Fibroblast of mammary gland (primary cell): Measurements from ENCODE around the gene COL4A1.

ENCODE experiments used
- DNase-seq: peaks from one replicate; pipeline ENCODE4 v3.0.0-alpha.2; 2010; ENCODE audit warnings: low read depth
- H3K4me3 ChIP-seq: 2 replicates; pipeline ENCODE4 v1.5.1; 2011; ENCODE audit warnings: low read depth, mild to moderate bottlenecking, low read length, moderate library complexity; ENCODE audit not compliant: control insufficient read depth
- CTCF ChIP-seq: conservative IDR thresholded peaks from 2 replicates; pipeline ENCODE4 v1.5.1; 2011; ENCODE audit warnings: low read depth, low read length, inconsistent platforms; ENCODE audit not compliant: control insufficient read depth, insufficient read depth

Gene COL4A1

DNA sequence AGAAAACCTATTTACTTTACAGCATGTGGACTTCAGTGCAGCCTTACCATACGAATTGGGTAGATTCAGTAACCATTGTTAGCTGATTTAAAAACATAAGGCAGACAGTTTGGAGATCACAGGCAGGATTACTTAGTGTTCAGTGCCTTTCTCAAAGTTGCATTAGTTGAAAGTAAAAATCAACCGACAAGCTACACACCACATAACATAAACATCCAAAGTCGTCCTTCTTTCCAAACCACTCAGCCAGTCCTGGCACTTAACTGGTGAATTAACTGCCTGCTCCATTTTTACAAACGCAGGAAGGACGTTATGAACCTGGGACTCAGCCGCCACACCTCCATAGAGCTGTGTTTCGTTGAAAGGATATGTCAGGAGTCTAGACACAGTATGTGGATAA lies 91.4 kb downstream of the COL4A1 start:
- no peak overlapping the region for H3K4me3 ChIP-seq
- TF ChIP-seq CTCF: no peak
- DNase-seq: no peak

DNA sequence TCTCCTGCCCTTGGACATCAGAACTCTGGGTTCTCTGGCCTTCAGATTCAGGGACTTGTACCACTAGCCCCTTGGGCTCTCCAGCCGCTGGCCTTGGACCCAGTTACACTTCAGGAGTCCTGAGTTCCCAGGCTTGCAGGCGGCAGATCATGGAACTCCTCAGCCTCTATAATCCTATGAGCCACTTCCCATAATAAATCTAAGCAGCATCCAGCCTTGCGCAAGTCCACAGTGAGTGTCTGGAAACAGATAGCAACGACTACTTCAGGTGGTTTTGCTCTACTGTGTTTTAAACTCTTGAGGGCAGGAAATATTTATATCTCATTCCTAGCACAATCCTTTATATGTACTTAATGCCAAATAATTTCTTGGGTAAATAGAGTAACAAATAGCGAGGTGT lies 92.3 kb downstream of the COL4A1 start:
- no peak for TF ChIP-seq CTCF
- peak; percentile 68 for DNase-seq

DNA sequence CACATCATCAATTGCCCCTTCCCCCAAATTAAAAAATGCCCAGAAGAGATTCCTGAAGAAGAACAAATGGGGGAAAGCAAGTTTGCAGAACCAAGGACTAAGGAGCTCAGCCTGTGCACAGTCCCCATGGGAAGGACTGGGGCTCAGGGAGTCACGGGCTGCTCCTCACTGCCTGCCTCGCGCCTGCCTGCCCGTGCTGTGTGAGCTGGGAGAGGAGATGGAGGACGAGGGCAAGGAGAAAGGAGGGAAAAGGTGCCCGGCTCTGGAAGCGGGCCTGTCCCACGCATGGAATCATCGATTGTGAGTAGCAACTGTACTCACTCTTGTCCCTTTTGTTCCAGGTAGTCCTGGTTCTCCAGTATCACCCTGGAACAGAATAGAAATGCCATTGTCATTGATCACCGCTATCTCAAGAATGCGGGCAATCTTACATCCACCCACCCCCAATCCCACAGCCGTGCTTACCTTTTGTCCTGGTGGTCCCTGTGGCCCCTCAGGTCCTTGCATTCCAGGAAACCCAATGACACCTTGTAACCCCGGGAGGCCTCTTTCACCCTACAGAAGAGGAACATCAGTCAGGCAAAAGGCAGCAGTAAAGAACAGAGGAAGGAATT lies 93.4 kb downstream of the COL4A1 start:
- no peak for DNase-seq
- H3K4me3 ChIP-seq: no peak overlapping the region
- no peak for TF ChIP-seq CTCF

More for the DNA sequence above, 92.3 kb downstream of the COL4A1 start:
- no peak overlapping the region for H3K4me3 ChIP-seq

DNA sequence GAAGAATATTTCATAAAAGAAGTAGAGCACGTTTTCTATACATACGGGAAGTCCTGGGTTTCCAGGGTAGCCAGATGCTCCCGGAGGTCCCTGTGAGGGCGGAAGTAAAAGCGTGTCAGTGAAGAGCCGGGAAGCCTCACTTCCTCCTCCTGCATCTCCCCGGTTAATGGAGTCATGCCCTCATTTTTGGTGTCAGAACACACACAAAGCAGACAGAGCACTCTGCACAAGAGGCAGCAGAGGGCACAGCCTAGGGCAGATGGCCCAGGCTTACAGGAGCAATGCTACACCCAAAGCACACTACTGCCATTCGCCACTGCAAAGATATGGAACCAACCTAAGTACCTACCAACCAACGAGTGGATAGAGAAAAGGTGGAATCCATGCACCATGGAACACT lies 94.4 kb downstream of the COL4A1 start:
- TF ChIP-seq CTCF: no peak
- no peak for DNase-seq
- no peak overlapping the region for H3K4me3 ChIP-seq

- H3K4me3 ChIP-seq: no peak overlapping the region
- no peak for DNase-seq
- TF ChIP-seq CTCF: no peak
Measured at GRCh38 chr13:110211735-110212134, 95.2 kb downstream of the COL4A1 start.

GRCh38 chr13:110211046-110211445 lies 95.9 kb downstream of the COL4A1 start:
- TF ChIP-seq CTCF: no peak
- no peak overlapping the region for H3K4me3 ChIP-seq
- DNase-seq: no peak

DNA sequence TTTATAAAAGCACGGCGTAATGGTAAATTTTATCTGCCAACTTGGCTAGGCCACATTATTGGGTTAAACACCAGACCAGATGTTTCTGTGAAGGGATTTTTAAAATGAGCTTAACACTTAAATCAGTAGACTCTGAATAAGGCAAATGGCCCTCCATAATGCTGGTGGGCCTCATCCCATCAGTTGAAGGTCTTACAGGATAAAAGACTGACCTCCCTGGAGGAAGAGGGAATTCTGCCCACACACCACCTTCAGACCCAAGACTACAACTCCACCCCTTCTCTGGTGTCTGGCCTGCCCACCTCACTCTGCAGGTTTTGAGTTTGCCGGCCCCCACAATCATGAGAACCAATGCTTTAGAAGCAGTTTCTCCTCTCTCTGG lies 96.4 kb downstream of the COL4A1 start:
- DNase-seq: no peak
- H3K4me3 ChIP-seq: no peak overlapping the region
- TF ChIP-seq CTCF: no peak
